Astrocyte (in vitro differentiated cells and primary cell): ENCODE measurements around the gene IGF1R. TPM values are rescaled to one million over a fixed set of nuclear protein-coding genes. Genes with fewer than 3 reads are reported as not detected.
"Not testable (repeated sequence)": the region's sequence is repeated elsewhere in the genome, so short reads cannot be mapped to it uniquely, and the experiment has no call there.

Source experiments
- DNase-seq: peaks from one replicate; pipeline ENCODE4 v3.0.0-alpha.2; 2010; ENCODE audit warnings: low read depth
- FAIRE-seq: peaks from 2 replicates; lab custom pipeline; 2011; peaks lifted over from hg19 to GRCh38; lab: Jason Lieb, UNC
- H2AFZ ChIP-seq: 2 replicates; pipeline ENCODE4 v1.6.0; 2012; ENCODE audit warnings: low read depth, low read length, inconsistent platforms
- H3K27ac ChIP-seq: 2 replicates; pipeline ENCODE4 v1.5.1; 2011; ENCODE audit warnings: low read depth, low read length, inconsistent platforms
- H3K27me3 ChIP-seq: 2 replicates; pipeline ENCODE4 v1.6.0; 2011; ENCODE audit warnings: low read length, inconsistent platforms; ENCODE audit not compliant: insufficient read depth
- H3K36me3 ChIP-seq: 2 replicates; pipeline ENCODE4 v1.5.1; 2011; ENCODE audit warnings: low read length, inconsistent platforms; ENCODE audit not compliant: insufficient read depth
- H3K4me1 ChIP-seq: 2 replicates; pipeline ENCODE4 v1.5.1; 2011; ENCODE audit warnings: low read length, inconsistent platforms; ENCODE audit not compliant: insufficient read depth
- H3K4me2 ChIP-seq: 2 replicates; pipeline ENCODE4 v1.6.0; 2012; ENCODE audit warnings: low read length, inconsistent platforms
- H3K4me3 ChIP-seq: 2 replicates; pipeline ENCODE4 v1.5.1; 2011; ENCODE audit warnings: low read depth, mild to moderate bottlenecking, low read length, inconsistent platforms; ENCODE audit not compliant: insufficient read depth
- H3K79me2 ChIP-seq: 2 replicates; pipeline ENCODE4 v1.6.0; 2012; ENCODE audit warnings: mild to moderate bottlenecking, low read length, inconsistent platforms; ENCODE audit not compliant: insufficient read depth
- H3K9ac ChIP-seq: 2 replicates; pipeline ENCODE4 v1.6.0; 2012; ENCODE audit warnings: mild to moderate bottlenecking, low read length, inconsistent platforms
- H3K9me3 ChIP-seq: 2 replicates; pipeline ENCODE4 v1.5.1; 2012; ENCODE audit warnings: low read depth, mild to moderate bottlenecking, low read length, inconsistent platforms; ENCODE audit not compliant: insufficient read depth
- H4K20me1 ChIP-seq: 2 replicates; pipeline ENCODE4 v1.6.0; 2012; ENCODE audit warnings: low read length, inconsistent platforms; ENCODE audit not compliant: insufficient read depth
- H3K27ac Mint-ChIP-seq: one replicate; pipeline ENCODE4 v1.8.0; 2021; ENCODE audit warnings: mild to moderate bottlenecking, mixed read lengths; ENCODE audit not compliant: unreplicated experiment
- H3K27me3 Mint-ChIP-seq: one replicate; pipeline ENCODE4 v1.8.0; 2021; ENCODE audit warnings: low read depth, mixed read lengths; ENCODE audit not compliant: unreplicated experiment
- H3K36me3 Mint-ChIP-seq: one replicate; pipeline ENCODE4 v1.8.0; 2021; ENCODE audit warnings: low read depth, mixed read lengths; ENCODE audit not compliant: unreplicated experiment
- H3K4me1 Mint-ChIP-seq: one replicate; pipeline ENCODE4 v1.8.0; 2021; ENCODE audit warnings: low read depth, mixed read lengths; ENCODE audit not compliant: unreplicated experiment
- H3K4me3 Mint-ChIP-seq: one replicate; pipeline ENCODE4 v1.8.0; 2021; ENCODE audit warnings: mild to moderate bottlenecking, moderate library complexity, mixed read lengths; ENCODE audit not compliant: unreplicated experiment
- H3K9me3 Mint-ChIP-seq: one replicate; pipeline ENCODE4 v1.8.0; 2021; ENCODE audit warnings: mild to moderate bottlenecking, mixed read lengths; ENCODE audit not compliant: unreplicated experiment
- EZH2 ChIP-seq: IDR thresholded peaks from 2 replicates; pipeline ENCODE4 v1.6.1; 2012; ENCODE audit warnings: mild to moderate bottlenecking, low read length, inconsistent platforms; ENCODE audit not compliant: insufficient read depth
- total RNA-seq: library from RNA; stranded (reverse); gene quantifications from 2 replicates; pipeline ENCODE4 v1.2.1, GENCODE V29; 2021
- TF ChIP-seq, protein P1 (sequence below): IDR thresholded peaks from 2 replicates; pipeline ENCODE4 v1.5.1; 2011; ENCODE audit warnings: low read depth, mild to moderate bottlenecking, inconsistent platforms, low read length, moderate library complexity; ENCODE audit not compliant: insufficient read depth

Gene IGF1R
- total RNA-seq, 1 donor from 2014 or later: 270 TPM

DNA sequence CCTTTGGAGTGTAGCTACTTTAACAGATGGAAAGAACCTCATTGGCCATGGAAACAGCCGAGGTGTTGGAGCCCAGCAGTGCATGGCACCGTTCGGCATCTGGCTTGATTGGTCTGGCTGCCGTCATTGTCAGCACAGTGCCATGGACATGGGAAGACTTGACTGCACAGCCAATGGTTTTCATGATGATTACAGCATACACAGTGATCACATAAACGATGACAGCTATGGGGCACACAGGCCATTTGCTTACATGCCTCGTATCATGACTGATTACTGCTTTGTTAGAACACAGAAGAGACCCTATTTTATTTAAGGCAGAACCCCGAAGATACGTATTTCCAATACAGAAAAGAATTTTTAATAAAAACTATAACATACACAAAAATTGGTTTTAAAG is 315.1 kb downstream of the IGF1R start:
- no peak overlapping the region for H2AFZ ChIP-seq
- H3K27ac ChIP-seq: no peak overlapping the region
- H4K20me1 ChIP-seq: peaks cover 9% of the 10 kb centered on the region
- H3K9me3 ChIP-seq: peaks cover 14% of the 10 kb centered on the region
- Mint-ChIP-seq H3K27me3 (no peaks in the 10 kb centered on the region), H3K36me3 (peaks cover 28% of the 10 kb centered on the region), H3K4me1 (peaks cover 9% of the 10 kb centered on the region), H3K4me3 (no peak overlapping the region), H3K27ac (no peak overlapping the region), H3K9me3 (peaks cover 4% of the 10 kb centered on the region)
- DNase-seq: no peak
- H3K36me3 ChIP-seq: peaks cover 25% of the 10 kb centered on the region
- H3K9ac ChIP-seq: no peak overlapping the region
- H3K4me3 ChIP-seq: no peak overlapping the region
- no peak for FAIRE-seq
- H3K27me3 ChIP-seq: no peaks in the 10 kb centered on the region
- no peaks in the 10 kb centered on the region for H3K79me2 ChIP-seq
- TF ChIP-seq EZH2: no peak
- TF ChIP-seq, protein P1, sequence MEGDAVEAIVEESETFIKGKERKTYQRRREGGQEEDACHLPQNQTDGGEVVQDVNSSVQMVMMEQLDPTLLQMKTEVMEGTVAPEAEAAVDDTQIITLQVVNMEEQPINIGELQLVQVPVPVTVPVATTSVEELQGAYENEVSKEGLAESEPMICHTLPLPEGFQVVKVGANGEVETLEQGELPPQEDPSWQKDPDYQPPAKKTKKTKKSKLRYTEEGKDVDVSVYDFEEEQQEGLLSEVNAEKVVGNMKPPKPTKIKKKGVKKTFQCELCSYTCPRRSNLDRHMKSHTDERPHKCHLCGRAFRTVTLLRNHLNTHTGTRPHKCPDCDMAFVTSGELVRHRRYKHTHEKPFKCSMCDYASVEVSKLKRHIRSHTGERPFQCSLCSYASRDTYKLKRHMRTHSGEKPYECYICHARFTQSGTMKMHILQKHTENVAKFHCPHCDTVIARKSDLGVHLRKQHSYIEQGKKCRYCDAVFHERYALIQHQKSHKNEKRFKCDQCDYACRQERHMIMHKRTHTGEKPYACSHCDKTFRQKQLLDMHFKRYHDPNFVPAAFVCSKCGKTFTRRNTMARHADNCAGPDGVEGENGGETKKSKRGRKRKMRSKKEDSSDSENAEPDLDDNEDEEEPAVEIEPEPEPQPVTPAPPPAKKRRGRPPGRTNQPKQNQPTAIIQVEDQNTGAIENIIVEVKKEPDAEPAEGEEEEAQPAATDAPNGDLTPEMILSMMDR: no peak
- H3K4me1 ChIP-seq: no peaks in the 10 kb centered on the region
- no peak overlapping the region for H3K4me2 ChIP-seq

DNA sequence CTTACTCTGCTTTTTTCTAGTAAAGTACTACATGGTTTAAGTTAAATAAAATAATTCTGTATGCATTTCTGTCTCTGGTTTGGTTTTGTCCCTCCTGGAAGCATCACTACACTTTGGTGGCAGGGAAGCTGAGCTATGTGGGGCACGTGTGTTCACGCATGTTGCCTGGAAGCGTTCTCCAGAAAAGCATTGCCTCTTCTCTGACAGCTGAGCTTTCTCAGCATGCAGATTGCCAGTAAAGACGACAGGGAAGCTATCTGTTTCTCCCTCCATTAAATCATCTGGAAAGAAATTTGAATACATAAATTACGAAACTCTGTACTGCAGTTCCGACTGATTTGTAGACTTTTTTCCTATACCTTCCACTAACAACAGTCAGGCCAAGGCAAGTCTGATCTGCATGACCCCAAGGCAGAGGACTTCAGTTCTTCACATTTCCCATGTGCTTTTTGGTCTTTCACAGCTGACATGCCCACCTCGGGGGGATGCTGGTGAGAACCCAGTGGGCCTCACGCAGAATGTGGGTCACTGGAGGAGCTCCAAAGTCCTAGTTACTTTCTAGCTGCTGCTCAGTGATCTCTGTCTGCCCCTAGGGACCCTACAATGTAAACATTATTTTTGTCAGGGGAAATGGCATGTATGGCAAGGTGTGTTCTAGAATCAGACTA is 316.3 kb downstream of the IGF1R start:
- Mint-ChIP-seq H3K4me1 (peaks cover 9% of the 10 kb centered on the region), H3K9me3 (peaks cover 4% of the 10 kb centered on the region), H3K4me3 (no peak overlapping the region), H3K36me3 (peaks cover 22% of the 10 kb centered on the region), H3K27me3 (peaks cover 4% of the 10 kb centered on the region), H3K27ac (no peak overlapping the region)
- H3K4me3 ChIP-seq: no peak overlapping the region
- H3K27ac ChIP-seq: no peak overlapping the region
- H3K36me3 ChIP-seq: peaks cover 25% of the 10 kb centered on the region
- no peaks in the 10 kb centered on the region for H3K79me2 ChIP-seq
- H3K4me2 ChIP-seq: no peak overlapping the region
- FAIRE-seq: no peak
- no peaks in the 10 kb centered on the region for H3K4me1 ChIP-seq
- H2AFZ ChIP-seq: no peak overlapping the region
- no peak for DNase-seq
- H3K9me3 ChIP-seq: peaks cover 14% of the 10 kb centered on the region
- no peaks in the 10 kb centered on the region for H3K27me3 ChIP-seq
- TF ChIP-seq, protein P1: no peak
- TF ChIP-seq EZH2: no peak
- peaks cover 9% of the 10 kb centered on the region for H4K20me1 ChIP-seq
- no peak overlapping the region for H3K9ac ChIP-seq

DNA sequence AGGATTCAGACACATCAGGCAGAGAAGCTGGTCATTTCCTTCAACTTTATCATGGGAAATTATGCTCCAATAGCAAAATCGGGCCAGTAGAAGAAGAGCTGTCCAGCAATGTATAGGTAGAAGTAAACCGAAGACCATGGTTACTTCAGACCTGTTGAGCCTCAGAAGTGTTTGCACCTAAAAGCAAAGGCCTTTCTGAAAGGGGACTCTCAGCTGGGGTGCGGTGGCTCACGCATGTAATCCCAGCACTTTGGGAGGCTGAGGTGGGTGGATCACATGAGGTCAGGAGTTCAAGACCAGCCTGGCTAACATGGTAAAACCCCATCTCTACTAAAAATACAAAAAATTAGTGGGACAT is 316.8 kb downstream of the IGF1R start:
- not testable (repeated sequence) for H3K4me2 ChIP-seq, H3K4me3 Mint-ChIP-seq, H3K27me3 ChIP-seq, H3K4me1 ChIP-seq, H4K20me1 ChIP-seq, H3K27ac ChIP-seq, H3K4me1 Mint-ChIP-seq, H3K27ac Mint-ChIP-seq, H3K79me2 ChIP-seq, H3K9ac ChIP-seq, H3K4me3 ChIP-seq, FAIRE-seq, H3K27me3 Mint-ChIP-seq, DNase-seq, H2AFZ ChIP-seq, H3K9me3 Mint-ChIP-seq
- Histone ChIP-seq H3K9me3 (peaks cover 14% of the 10 kb centered on the region), H3K36me3 (peaks cover 25% of the 10 kb centered on the region)
- peaks cover 22% of the 10 kb centered on the region for H3K36me3 Mint-ChIP-seq
